ENCODE data around the gene LDB3. TPM values are rescaled to one million over a fixed set of nuclear protein-coding genes. Genes with fewer than 3 reads are reported as not detected.

Gene LDB3
- total RNA-seq, 1 experiment from 2014 or later: 0.20 TPM

GRCh38 chr10:86725980-86726676 is 57.8 kb downstream of the LDB3 start:
- ChIA-PET RAD21 (ENCODE audit: low non-redundant PET in 1 of 2, low total read pairs in 2 of 2, uncharacterized antibody in 2 of 2, unreplicated experiment in 2 of 2) (no interaction called here), CTCF (no interaction called here), POLR2A (no interaction called here)
- ATAC-seq: no peak
- Histone ChIP-seq H3K4me3 (replicated peaks in 1 of 2; ENCODE audit: low read depth in 1 of 2, low read length in 2 of 2) (no peak overlapping the region), H3K9me3 (ENCODE audit: control insufficient read depth in 1 of 2, insufficient read depth in 1 of 2, low read depth in 1 of 2, low read length in 2 of 2) (no peaks in the 10 kb centered on the region), H3K9me2 (ENCODE audit: insufficient read depth) (no peaks in the 10 kb centered on the region), H3K4me1 (ENCODE audit: control insufficient read depth in 1 of 2, insufficient read depth in 2 of 2, low read length in 2 of 2) (no peaks in the 10 kb centered on the region), H3K9ac (ENCODE audit: low read length) (no peak overlapping the region), H3K27ac (ENCODE audit: low read depth, low read length) (no peak overlapping the region), H3K36me3 (ENCODE audit: control insufficient read depth in 1 of 2, insufficient read depth in 2 of 2, low read length in 2 of 2) (no peaks in the 10 kb centered on the region), H2AFZ (ENCODE audit: low read depth, low read length, poor library complexity, severe bottlenecking) (no peak overlapping the region), H3K4me2 (ENCODE audit: low read length) (no peak overlapping the region), H3K27me3 (ENCODE audit: insufficient read depth, low read length) (no peaks in the 10 kb centered on the region), H3K79me2 (ENCODE audit: insufficient read depth, low read length) (no peaks in the 10 kb centered on the region), H4K20me1 (ENCODE audit: insufficient read depth) (no peaks in the 10 kb centered on the region)
- intact Hi-C loops (cut with micrococcal nuclease): no loop called here
- no peak for DNase-seq (ENCODE audit: low read depth, low spot score)
- no TSS peak for BruUV-seq (replicated peaks)
- no peak for TF ChIP-seq FOSL1 (IDR thresholded peaks at IDR 0.05; ENCODE audit: low read depth)
- no peak for TF ChIP-seq POLR2A (IDR thresholded peaks at IDR 0.05; ENCODE audit: borderline replicate concordance, extremely low read depth, insufficient read depth, insufficient read length)
- no peak for TF ChIP-seq TCF7L2 (IDR thresholded peaks at IDR 0.05; ENCODE audit: borderline replicate concordance, extremely low read depth, insufficient read depth, insufficient read length)
- TF ChIP-seq EGR1 (IDR thresholded peaks at IDR 0.05; ENCODE audit: low read depth): no peak
- TF ChIP-seq, protein P1, sequence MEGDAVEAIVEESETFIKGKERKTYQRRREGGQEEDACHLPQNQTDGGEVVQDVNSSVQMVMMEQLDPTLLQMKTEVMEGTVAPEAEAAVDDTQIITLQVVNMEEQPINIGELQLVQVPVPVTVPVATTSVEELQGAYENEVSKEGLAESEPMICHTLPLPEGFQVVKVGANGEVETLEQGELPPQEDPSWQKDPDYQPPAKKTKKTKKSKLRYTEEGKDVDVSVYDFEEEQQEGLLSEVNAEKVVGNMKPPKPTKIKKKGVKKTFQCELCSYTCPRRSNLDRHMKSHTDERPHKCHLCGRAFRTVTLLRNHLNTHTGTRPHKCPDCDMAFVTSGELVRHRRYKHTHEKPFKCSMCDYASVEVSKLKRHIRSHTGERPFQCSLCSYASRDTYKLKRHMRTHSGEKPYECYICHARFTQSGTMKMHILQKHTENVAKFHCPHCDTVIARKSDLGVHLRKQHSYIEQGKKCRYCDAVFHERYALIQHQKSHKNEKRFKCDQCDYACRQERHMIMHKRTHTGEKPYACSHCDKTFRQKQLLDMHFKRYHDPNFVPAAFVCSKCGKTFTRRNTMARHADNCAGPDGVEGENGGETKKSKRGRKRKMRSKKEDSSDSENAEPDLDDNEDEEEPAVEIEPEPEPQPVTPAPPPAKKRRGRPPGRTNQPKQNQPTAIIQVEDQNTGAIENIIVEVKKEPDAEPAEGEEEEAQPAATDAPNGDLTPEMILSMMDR (IDR thresholded peaks at IDR 0.05 in 2 of 3, conservative IDR thresholded peaks at IDR 0.05 in 1 of 3; ENCODE audit: borderline replicate concordance in 1 of 3, insufficient read depth in 1 of 3, low read depth in 2 of 3, low read length in 2 of 3): no peak
- no peak for TF ChIP-seq CEBPB (IDR thresholded peaks at IDR 0.05; ENCODE audit: low read depth)
- TF ChIP-seq ZNF274 (IDR thresholded peaks at IDR 0.05; ENCODE audit: low read depth, low read length): no peak
- TF ChIP-seq, protein P2, sequence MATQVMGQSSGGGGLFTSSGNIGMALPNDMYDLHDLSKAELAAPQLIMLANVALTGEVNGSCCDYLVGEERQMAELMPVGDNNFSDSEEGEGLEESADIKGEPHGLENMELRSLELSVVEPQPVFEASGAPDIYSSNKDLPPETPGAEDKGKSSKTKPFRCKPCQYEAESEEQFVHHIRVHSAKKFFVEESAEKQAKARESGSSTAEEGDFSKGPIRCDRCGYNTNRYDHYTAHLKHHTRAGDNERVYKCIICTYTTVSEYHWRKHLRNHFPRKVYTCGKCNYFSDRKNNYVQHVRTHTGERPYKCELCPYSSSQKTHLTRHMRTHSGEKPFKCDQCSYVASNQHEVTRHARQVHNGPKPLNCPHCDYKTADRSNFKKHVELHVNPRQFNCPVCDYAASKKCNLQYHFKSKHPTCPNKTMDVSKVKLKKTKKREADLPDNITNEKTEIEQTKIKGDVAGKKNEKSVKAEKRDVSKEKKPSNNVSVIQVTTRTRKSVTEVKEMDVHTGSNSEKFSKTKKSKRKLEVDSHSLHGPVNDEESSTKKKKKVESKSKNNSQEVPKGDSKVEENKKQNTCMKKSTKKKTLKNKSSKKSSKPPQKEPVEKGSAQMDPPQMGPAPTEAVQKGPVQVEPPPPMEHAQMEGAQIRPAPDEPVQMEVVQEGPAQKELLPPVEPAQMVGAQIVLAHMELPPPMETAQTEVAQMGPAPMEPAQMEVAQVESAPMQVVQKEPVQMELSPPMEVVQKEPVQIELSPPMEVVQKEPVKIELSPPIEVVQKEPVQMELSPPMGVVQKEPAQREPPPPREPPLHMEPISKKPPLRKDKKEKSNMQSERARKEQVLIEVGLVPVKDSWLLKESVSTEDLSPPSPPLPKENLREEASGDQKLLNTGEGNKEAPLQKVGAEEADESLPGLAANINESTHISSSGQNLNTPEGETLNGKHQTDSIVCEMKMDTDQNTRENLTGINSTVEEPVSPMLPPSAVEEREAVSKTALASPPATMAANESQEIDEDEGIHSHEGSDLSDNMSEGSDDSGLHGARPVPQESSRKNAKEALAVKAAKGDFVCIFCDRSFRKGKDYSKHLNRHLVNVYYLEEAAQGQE (IDR thresholded peaks at IDR 0.05; ENCODE audit: low read depth): no peak
- TF ChIP-seq, protein P3, sequence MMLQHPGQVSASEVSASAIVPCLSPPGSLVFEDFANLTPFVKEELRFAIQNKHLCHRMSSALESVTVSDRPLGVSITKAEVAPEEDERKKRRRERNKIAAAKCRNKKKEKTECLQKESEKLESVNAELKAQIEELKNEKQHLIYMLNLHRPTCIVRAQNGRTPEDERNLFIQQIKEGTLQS (IDR thresholded peaks at IDR 0.05): no peak
- TF ChIP-seq SP1 (IDR thresholded peaks at IDR 0.05; ENCODE audit: low read depth): no peak
- TF ChIP-seq POLR2AphosphoS5 (IDR thresholded peaks at IDR 0.05; ENCODE audit: low read depth, low read length): no peak
- TF ChIP-seq JUND (IDR thresholded peaks at IDR 0.05): no peak
- no peak for TF ChIP-seq ZFX (IDR thresholded peaks at IDR 0.05)
- TF ChIP-seq, protein P4, sequence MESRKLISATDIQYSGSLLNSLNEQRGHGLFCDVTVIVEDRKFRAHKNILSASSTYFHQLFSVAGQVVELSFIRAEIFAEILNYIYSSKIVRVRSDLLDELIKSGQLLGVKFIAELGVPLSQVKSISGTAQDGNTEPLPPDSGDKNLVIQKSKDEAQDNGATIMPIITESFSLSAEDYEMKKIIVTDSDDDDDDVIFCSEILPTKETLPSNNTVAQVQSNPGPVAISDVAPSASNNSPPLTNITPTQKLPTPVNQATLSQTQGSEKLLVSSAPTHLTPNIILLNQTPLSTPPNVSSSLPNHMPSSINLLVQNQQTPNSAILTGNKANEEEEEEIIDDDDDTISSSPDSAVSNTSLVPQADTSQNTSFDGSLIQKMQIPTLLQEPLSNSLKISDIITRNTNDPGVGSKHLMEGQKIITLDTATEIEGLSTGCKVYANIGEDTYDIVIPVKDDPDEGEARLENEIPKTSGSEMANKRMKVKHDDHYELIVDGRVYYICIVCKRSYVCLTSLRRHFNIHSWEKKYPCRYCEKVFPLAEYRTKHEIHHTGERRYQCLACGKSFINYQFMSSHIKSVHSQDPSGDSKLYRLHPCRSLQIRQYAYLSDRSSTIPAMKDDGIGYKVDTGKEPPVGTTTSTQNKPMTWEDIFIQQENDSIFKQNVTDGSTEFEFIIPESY (IDR thresholded peaks at IDR 0.05; ENCODE audit: extremely low read depth, insufficient replicate concordance, low read length): no peak

Measured in HCT116 (cell line).